Motor neuron (in vitro differentiated cells): ENCODE results near the gene ITGA2B. TPM values are rescaled to one million over a fixed set of nuclear protein-coding genes. Genes with fewer than 3 reads are reported as not detected.

Source experiments
- ATAC-seq, 8 experiments: fragments of 200-7000 bp; cut with Tn5 transposase; replicated peaks in 6 of 8; 2 replicates each; pipeline ENCODE4 v1.8.0; 2021; ENCODE audit warnings: mild to moderate bottlenecking in 8 of 8, moderate library complexity in 8 of 8
- H3K27ac ChIP-seq, 2 donors: fragments of 250-450 bp; sonication (Bioruptor Pico); 2 replicates each; pipeline ENCODE4 v1.9.0; 2021; ENCODE audit warnings: antibody characterized with exemption in 2 of 2, mild to moderate bottlenecking in 2 of 2, moderate library complexity in 1 of 2
- H3K4me1 ChIP-seq, 2 donors: fragments of 250-450 bp; sonication (Bioruptor Pico); replicated peaks in 1 of 2; 2 replicates each; pipeline ENCODE4 v1.6.1; 2021; ENCODE audit warnings: antibody characterized with exemption in 2 of 2, mild to moderate bottlenecking in 2 of 2, moderate library complexity in 1 of 2
- H3K4me3 ChIP-seq, 5 donors: fragments of 250-450 bp; sonication (Bioruptor Pico); 2 replicates each; pipeline ENCODE4 v1.9.0; 2021; ENCODE audit warnings: antibody characterized with exemption in 5 of 5, mild to moderate bottlenecking in 5 of 5, moderate library complexity in 4 of 5
- WGBS, 10 experiments: fragments of 450-650 bp; shearing (Covaris generic); methylation state at CpG; one replicate each; pipeline ENCODE4 v1.0.0; 2022; 5-methylcytosine and 5-hydroxymethylcytosine counted together
- in situ Hi-C, 9 experiments: fragments of 400-800 bp; cut with MboI; loops; one replicate each; pipeline ENCODE4 v1.15.0; 2021; ENCODE audit warnings: low sequenced_read_pairs in 9 of 9, low pct_unique_long_range_greater_than_20kb in 2 of 9; ENCODE audit not compliant: unreplicated experiment in 9 of 9
- total RNA-seq, 8 experiments: library from RNA; unstranded; fragments of 300-600 nt; gene quantifications; 2 replicates each; pipeline versions ENCODE4 v1.2.3 to v1.2.4, GENCODE V29; 2022

Gene ITGA2B
- total RNA-seq, 8 experiments from 2014 or later, result 0.38 to 3.4 (median 1.5) TPM

DNA sequence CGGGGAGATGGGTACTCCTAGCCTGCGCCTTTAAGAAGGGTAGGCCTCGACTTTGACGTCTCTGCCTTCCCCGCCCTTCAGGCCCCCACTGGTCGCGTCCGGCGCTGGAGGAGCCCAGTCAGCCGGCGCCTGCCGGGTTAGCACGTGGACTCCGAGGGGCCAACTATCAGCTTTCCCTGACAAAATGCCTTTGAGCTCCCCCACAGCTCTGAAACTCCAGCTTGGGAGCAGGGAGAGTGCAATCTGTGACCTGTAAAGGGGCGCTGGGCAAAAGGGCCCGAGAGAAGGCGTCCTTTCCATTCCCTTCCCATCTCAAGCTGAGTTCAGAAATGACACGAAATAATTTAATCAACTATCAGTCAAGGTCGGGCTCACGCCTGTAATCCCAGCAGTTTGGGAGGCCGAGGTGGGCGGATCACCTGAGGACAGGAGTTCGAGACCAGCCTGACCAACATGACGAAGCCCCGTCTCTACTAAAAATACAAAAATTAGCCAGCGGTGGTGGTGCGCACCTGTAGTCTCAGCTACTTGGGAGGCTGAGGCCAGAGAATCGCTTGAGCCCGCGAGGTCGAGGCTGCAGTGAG lies 62.5 kb downstream of the ITGA2B start:
- H3K27ac ChIP-seq, result no peak overlapping the region
- ATAC-seq, result peak; percentile 43 to 74 (median 64)
- H3K4me3 ChIP-seq, result peak overlapping the region in 4 of 5 donors; percentile 84 to 97 (median 90)
- WGBS, 10 experiments, result 18 to 70% (median 42%) methylated on average over 2 to 12 of the region's 31 CpGs; no CpG with 5 or more reads in 3 of the 10 experiments
- H3K4me1 ChIP-seq, result peaks cover 10 to 15% of the 10 kb centered on the region in 2 donors
- in situ Hi-C loops, result loop anchor here in 7 of 9 experiments (10.0 to 25.0 kb wide), 3 partner anchors 102 to 115 kb away; partner anchors contain the start of gene UBTF (in 6 of the 7)

DNA sequence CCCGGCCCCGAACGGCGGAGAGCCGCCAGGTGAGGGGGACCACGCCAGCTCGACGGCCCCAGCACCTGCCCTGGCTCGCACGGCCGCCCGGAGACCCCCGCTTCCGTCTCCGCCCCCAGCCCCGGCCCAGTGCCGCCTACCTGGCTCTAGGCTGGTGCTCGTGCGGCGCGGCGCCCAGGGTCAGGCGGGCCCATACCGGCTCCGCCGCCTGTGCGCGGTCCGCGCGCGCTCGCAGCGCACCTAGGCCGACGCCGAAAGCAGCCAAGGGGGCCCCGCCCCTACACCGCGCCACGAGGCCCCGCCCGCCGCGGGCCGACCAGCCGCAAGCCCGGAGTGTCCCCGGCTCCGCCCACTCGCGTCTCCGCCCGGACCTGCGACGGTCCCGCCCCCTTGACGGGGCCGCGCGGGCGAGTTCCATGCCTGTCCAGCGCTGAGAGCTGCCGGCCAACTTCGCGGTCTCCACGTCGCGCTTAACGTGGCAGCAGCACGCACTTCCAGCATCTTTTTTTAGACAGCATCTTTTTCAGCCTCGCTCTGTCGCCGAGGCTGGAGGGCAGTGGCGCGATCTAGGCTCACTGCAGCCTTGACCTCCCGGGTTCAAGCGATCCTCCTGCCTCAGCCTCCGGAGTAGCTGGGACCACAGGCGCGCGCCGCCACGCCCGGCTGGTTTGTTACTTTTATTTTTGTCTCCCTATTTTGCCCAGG lies 64.7 kb downstream of the ITGA2B start, which contains the start of gene SLC25A39:
Gene SLC25A39, minus strand, starts transcription at position 253 of the 705 bp plus-strand sequence. CDS start 1,261 bp downstream, outside the sequence.
- WGBS, 10 experiments, result 0% methylated on average over 1 to 4 of the region's 85 CpGs; no CpG with 5 or more reads in 7 of the 10 experiments
- H3K4me1 ChIP-seq, result peaks cover 4 to 11% of the 10 kb centered on the region in 2 donors
- in situ Hi-C loops, result loop anchor here in 7 of 9 experiments (10.0 to 25.0 kb wide), 3 partner anchors 100 to 112 kb away; partner anchors contain the start of gene UBTF (in 6 of the 7)
- H3K4me3 ChIP-seq, result peak within 1 kb of the TSS; percentile 78 to 97 (median 86)
- peak; percentile 61 to 83 (median 81) for ATAC-seq
- H3K27ac ChIP-seq, result peak within 1 kb of the TSS; percentile 35 to 65

DNA sequence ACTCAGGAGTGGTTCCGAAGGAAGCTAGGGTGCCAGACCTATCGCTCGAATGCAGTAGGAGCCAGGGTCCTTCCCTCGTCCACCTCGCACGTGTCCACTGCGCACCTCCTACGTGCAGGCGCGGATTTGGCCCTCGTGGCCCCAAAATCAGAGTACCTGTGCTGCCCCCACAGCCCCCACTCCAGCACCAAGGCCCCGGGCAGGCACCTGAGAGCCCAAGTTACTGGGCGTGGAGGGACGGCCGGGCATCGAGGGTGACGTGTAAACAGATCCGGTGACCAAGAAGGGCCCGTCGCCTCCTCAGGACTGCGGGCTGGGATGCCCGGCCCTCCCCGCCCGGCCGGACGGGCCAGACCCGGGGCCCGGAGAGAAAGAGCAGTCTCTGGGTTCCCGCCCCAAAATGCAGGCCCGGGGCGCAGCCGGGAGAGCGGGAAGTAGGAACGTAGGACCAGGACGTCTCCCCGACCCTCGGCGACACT lies 65.3 kb downstream of the ITGA2B start:
- Histone ChIP-seq H3K27ac (peak overlapping the region; percentile 35 to 65), H3K4me1 (peaks cover 4 to 11% of the 10 kb centered on the region in 2 donors), H3K4me3 (peak overlapping the region; percentile 78 to 97 (median 86))
- WGBS, 10 experiments, result 0% methylated on average over 2 to 5 of the region's 38 CpGs; no CpG with 5 or more reads in 8 of the 10 experiments
- in situ Hi-C loops, result loop anchor here in 4 of 9 experiments (10.0 kb wide), 2 partner anchors 99 to 109 kb away; partner anchors contain the start of gene UBTF (in 3 of the 4)
- ATAC-seq, result peak; percentile 6 to 23 (median 13)

DNA sequence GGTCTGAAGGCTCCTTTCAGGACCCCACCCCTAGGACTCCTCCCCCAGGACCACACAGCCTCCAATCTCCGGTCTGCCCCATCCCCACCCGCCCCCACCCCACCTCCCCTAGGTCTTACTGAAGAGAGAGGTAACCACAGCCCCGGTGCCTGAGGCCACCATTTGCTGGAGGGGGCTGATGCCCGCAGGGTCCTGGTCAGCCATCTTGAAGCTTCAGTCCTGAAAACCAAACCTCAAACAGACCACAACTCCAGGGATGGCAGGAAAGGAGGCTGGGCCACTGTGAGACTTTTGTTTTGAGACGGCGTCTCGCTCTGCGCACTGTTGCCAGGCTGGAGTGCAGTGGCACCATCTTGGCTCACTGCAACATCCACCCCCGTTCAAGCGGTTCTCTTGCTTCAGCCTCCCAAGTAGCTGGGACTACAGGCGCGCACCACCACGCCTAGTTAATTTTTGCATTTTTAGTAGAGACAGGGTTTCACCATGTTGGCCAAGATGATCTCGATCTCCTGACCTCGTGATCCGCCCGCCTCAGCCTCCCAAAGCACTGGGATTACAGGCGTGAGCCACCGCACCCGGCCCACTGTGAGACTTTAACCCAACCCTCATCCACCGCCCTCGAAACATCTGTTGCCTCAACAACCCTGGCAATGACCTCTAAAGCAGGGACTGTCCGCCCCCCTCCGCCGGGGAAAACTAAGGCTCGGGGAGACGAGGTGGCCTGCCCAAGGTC lies 65.9 kb downstream of the ITGA2B start:
- WGBS, 10 experiments, result 48 to 73% methylated on average over 5 to 7 of the region's 27 CpGs; no CpG with 5 or more reads in 8 of the 10 experiments
- in situ Hi-C loops, result loop anchor here in 4 of 9 experiments (10.0 kb wide), 2 partner anchors 99 to 109 kb away; partner anchors contain the start of gene UBTF (in 3 of the 4)
- Histone ChIP-seq H3K27ac (no peak overlapping the region), H3K4me1 (peaks cover 4 to 11% of the 10 kb centered on the region in 2 donors), H3K4me3 (peak overlapping the region; percentile 78 to 97 (median 86))
- ATAC-seq, result peak in 1 of 8 experiments; percentile 3

DNA sequence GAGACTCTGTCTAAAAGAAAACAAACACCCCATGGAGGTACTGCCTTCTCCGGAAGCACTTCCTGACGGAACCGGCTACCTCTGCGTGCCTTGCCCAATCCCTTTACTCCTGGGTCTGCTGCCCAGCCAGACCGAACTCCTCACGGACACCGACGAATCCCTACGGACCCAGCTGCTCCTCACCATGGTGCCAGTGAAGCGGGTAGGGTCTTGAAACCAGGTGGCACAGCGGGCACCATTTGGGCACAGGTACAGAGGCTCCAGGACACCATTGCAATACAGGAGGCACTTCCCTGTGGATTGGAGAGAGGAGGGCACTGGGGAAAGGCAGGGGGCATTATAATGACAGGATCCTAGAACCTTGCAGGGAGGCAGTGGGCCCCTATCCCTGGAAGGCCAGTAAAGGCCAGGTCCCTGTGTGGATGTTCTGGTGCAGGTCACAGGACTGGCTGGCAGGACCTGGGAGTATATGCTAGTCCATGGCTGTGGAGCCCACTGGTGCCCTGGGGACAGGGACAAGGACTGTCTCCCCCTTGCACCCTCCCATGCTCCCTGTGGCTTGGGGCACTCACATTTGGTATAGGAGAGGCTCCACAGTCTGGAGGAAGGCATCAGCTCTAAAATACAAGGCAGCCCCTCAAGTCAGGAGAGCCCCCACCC lies 67.1 kb downstream of the ITGA2B start:
- ATAC-seq, result no peak
- H3K27ac ChIP-seq, result no peak overlapping the region
- no peak overlapping the region for H3K4me3 ChIP-seq
- in situ Hi-C loops, result loop anchor here in 4 of 9 experiments (10.0 kb wide), 2 partner anchors 98 to 108 kb away; partner anchors contain the start of gene UBTF (in 3 of the 4)
- peaks cover 4 to 11% of the 10 kb centered on the region in 2 donors for H3K4me1 ChIP-seq
- WGBS, 10 experiments, result 90 to 100% (median 100%) methylated on average over 1 to 11 of the region's 11 CpGs; no CpG with 5 or more reads in 4 of the 10 experiments

Other genes with a start within 250 kb of the ITGA2B start
- 1 to 10 TPM in 4 of 8 experiments, under 1 TPM in 4; 0.61 to 5.1 (median 1.1) TPM for gene HROB, start 247.7 kb downstream of the ITGA2B start, total RNA-seq
- gene ASB16, start 218.9 kb downstream of the ITGA2B start, total RNA-seq, result 1 to 10 TPM in 6 of 8 experiments, under 1 TPM in 2; 0.60 to 3.4 (median 1.5) TPM
- gene TMUB2, start 202.7 kb downstream of the ITGA2B start, total RNA-seq, result 10 to 100 TPM; 24.0 to 41.8 (median 31.8) TPM
- gene ATXN7L3, start 189.8 kb downstream of the ITGA2B start, total RNA-seq, result 10 to 100 TPM; 32.3 to 59.2 (median 50.3) TPM
- 10 to 100 TPM; 34.4 to 94.0 (median 55.9) TPM for gene UBTF, start 170.0 kb downstream of the ITGA2B start, total RNA-seq
- under 1 TPM in 7 of 8 experiments, not detected in 1; 0.05 to 0.62 (median 0.10) TPM for gene SLC4A1, start 121.5 kb downstream of the ITGA2B start, total RNA-seq
- gene RUNDC3A, start 81.0 kb downstream of the ITGA2B start, total RNA-seq, result 10 to 100 TPM in 5 of 8 experiments, 1 to 10 TPM in 3; 1.8 to 84.1 (median 49.1) TPM
- 100 to 1,000 TPM in 2 of 8 experiments, 10 to 100 TPM in 6; 28.7 to 148 (median 56.1) TPM for gene SLC25A39, start 64.8 kb downstream of the ITGA2B start, total RNA-seq
- 100 to 1,000 TPM in 4 of 8 experiments, 10 to 100 TPM in 4; 19.0 to 448 (median 77.5) TPM for gene GRN, start 44.3 kb downstream of the ITGA2B start, total RNA-seq
- gene FAM171A2, start 25.8 kb downstream of the ITGA2B start, total RNA-seq, result 10 to 100 TPM in 5 of 8 experiments, 1 to 10 TPM in 2, under 1 TPM in 1; 0.81 to 30.1 (median 22.7) TPM
- gene GPATCH8, start 113.8 kb upstream of the ITGA2B start, total RNA-seq, result 10 to 100 TPM; 25.6 to 96.4 (median 29.7) TPM
- 10 to 100 TPM in 4 of 8 experiments, 1 to 10 TPM in 4; 1.0 to 34.2 (median 11.7) TPM for gene FZD2, start 167.8 kb upstream of the ITGA2B start, total RNA-seq